GM23338 (cell line): ENCODE data around the gene RND3. TPM values are rescaled to one million over a fixed set of nuclear protein-coding genes. Genes with fewer than 3 reads are reported as not detected.

ENCODE experiments used
- ATAC-seq: fragments of 200-7000 bp; cut with Tn5 transposase; 3 replicates; pipeline ENCODE4 v1.9.1; 2020
- DNase-seq: peaks from one replicate; pipeline ENCODE4 v3.0.0-alpha.2; 2015; ENCODE audit warnings: low spot score
- H2AFZ ChIP-seq: fragments of 200-600 bp; sonication (generic); 2 replicates; pipeline ENCODE4 v1.8.0; 2016; ENCODE audit warnings: antibody characterized with exemption, mild to moderate bottlenecking, moderate library complexity
- H3F3A ChIP-seq: fragments of 200-600 bp; sonication (generic); replicated peaks from 2 replicates; pipeline ENCODE4 v1.8.0; 2017; ENCODE audit warnings: antibody characterized with exemption, mixed run types, low read depth
- H3K27ac ChIP-seq: fragments of 200-600 bp; sonication (generic); 2 replicates; pipeline ENCODE4 v1.6.1; 2016; ENCODE audit warnings: low read depth
- H3K27me3 ChIP-seq: fragments of 200-600 bp; sonication (generic); 2 replicates; pipeline ENCODE4 v1.8.0; 2016; ENCODE audit warnings: mild to moderate bottlenecking, mixed run types, moderate library complexity; ENCODE audit not compliant: insufficient read depth
- H3K36me3 ChIP-seq: fragments of 200-600 bp; sonication (generic); 2 replicates; pipeline ENCODE4 v1.8.0; 2016; ENCODE audit warnings: mild to moderate bottlenecking; ENCODE audit not compliant: insufficient read depth
- H3K4me1 ChIP-seq: fragments of 200-600 bp; sonication (generic); 2 replicates; pipeline ENCODE4 v1.8.0; 2016; ENCODE audit warnings: mild to moderate bottlenecking, moderate library complexity; ENCODE audit not compliant: insufficient read depth
- H3K4me2 ChIP-seq: fragments of 200-600 bp; sonication (generic); 2 replicates; pipeline ENCODE4 v1.7.1; 2017; ENCODE audit warnings: mixed run types
- H3K4me3 ChIP-seq: fragments of 200-600 bp; sonication (generic); 2 replicates; pipeline ENCODE4 v1.6.1; 2016; ENCODE audit warnings: mixed run types
- H3K79me2 ChIP-seq: fragments of 200-600 bp; sonication (generic); replicated peaks from 2 replicates; pipeline ENCODE4 v1.8.0; 2017; ENCODE audit warnings: mild to moderate bottlenecking; ENCODE audit not compliant: insufficient read depth
- H3K9me2 ChIP-seq: fragments of 200-600 bp; sonication (generic); 2 replicates; pipeline ENCODE4 v1.8.0; 2017; ENCODE audit not compliant: insufficient read depth
- H4K20me1 ChIP-seq: fragments of 200-600 bp; sonication (generic); replicated peaks from 2 replicates; pipeline ENCODE4 v1.8.0; 2017; ENCODE audit warnings: mild to moderate bottlenecking; ENCODE audit not compliant: insufficient read depth
- H3K27ac Mint-ChIP-seq: 2 replicates; pipeline ENCODE4 v1.8.0; 2020; ENCODE audit warnings: inconsistent platforms, mild to moderate bottlenecking, moderate library complexity, mixed read lengths
- H3K27me3 Mint-ChIP-seq: 3 replicates; pipeline ENCODE4 v1.8.0; 2022; ENCODE audit warnings: low read depth, mild to moderate bottlenecking, moderate library complexity, mixed read lengths, inconsistent platforms; ENCODE audit not compliant: insufficient read depth, poor library complexity
- H3K36me3 Mint-ChIP-seq: 3 replicates; pipeline ENCODE4 v1.8.0; 2021; ENCODE audit warnings: low read depth, mild to moderate bottlenecking, inconsistent platforms, moderate library complexity, mixed read lengths
- H3K4me1 Mint-ChIP-seq: 3 replicates; pipeline ENCODE4 v1.8.0; 2020; ENCODE audit warnings: mild to moderate bottlenecking, inconsistent platforms, mixed read lengths
- H3K4me3 Mint-ChIP-seq: 3 replicates; pipeline ENCODE4 v1.8.0; 2021; ENCODE audit warnings: moderate library complexity, mild to moderate bottlenecking, inconsistent platforms, mixed read lengths
- H3K9me3 Mint-ChIP-seq: 3 replicates; pipeline ENCODE4 v1.8.0; 2020; ENCODE audit warnings: moderate library complexity, mild to moderate bottlenecking, inconsistent platforms, mixed read lengths
- CREB1 ChIP-seq: fragments of 250-450 bp; sonication (Bioruptor Pico); IDR thresholded peaks from 2 replicates; pipeline ENCODE4 v1.5.0; 2020; ENCODE audit warnings: low read depth, mild to moderate bottlenecking, moderate library complexity
- CTCF ChIP-seq, 2 experiments: fragments of 200-600 bp in 1 of 2; sonication (generic) in 1 of 2; conservative IDR thresholded peaks; 2 replicates each; pipeline versions ENCODE4 v1.5.1 to v1.6.1; 2016 to 2017; ENCODE audit warnings: antibody characterized with exemption in 2 of 2, low read depth in 2 of 2, mild to moderate bottlenecking in 2 of 2, moderate library complexity in 1 of 2
- ETS1 ChIP-seq: IDR thresholded peaks from 2 replicates; pipeline ENCODE4 v1.6.1; 2016; ENCODE audit warnings: antibody characterized with exemption
- EZH2 ChIP-seq: fragments of 200-600 bp; sonication (generic); IDR thresholded peaks from one replicate; pipeline ENCODE4 v1.8.0; 2017; ENCODE audit warnings: antibody characterized with exemption, mild to moderate bottlenecking, low read depth; ENCODE audit not compliant: unreplicated experiment
- EZH2phosphoT487 ChIP-seq: fragments of 200-600 bp; sonication (generic); IDR thresholded peaks from one replicate; pipeline ENCODE4 v1.8.1; 2018; ENCODE audit warnings: antibody characterized with exemption; ENCODE audit not compliant: unreplicated experiment
- JUNB ChIP-seq: IDR thresholded peaks from one replicate; pipeline ENCODE4 v1.6.1; 2016; ENCODE audit warnings: antibody characterized with exemption; ENCODE audit not compliant: unreplicated experiment
- NANOG ChIP-seq: IDR thresholded peaks from 2 replicates; pipeline ENCODE4 v1.6.1; 2016; ENCODE audit warnings: antibody characterized with exemption, borderline replicate concordance
- POLR2AphosphoS5 ChIP-seq: IDR thresholded peaks from 2 replicates; pipeline ENCODE4 v1.6.1; 2016; ENCODE audit warnings: antibody characterized with exemption, low read depth
- REST ChIP-seq: IDR thresholded peaks from one replicate; pipeline ENCODE4 v1.6.1; 2018; ENCODE audit warnings: antibody characterized with exemption; ENCODE audit not compliant: unreplicated experiment
- STAT1 ChIP-seq: IDR thresholded peaks from one replicate; pipeline ENCODE4 v1.6.1; 2016; ENCODE audit warnings: antibody characterized with exemption; ENCODE audit not compliant: unreplicated experiment
- ZNF114 ChIP-seq: fragments of 250-450 bp; sonication (Bioruptor Pico); IDR thresholded peaks from 2 replicates; pipeline ENCODE4 v1.5.0; 2020; ENCODE audit warnings: mild to moderate bottlenecking, moderate library complexity
- ZNF331 ChIP-seq: fragments of 250-450 bp; sonication (Bioruptor Pico); IDR thresholded peaks from 2 replicates; pipeline ENCODE4 v1.5.0; 2020; ENCODE audit warnings: low read depth, mild to moderate bottlenecking, moderate library complexity
- ZNF462 ChIP-seq: fragments of 250-450 bp; sonication (Bioruptor Pico); IDR thresholded peaks from 2 replicates; pipeline ENCODE4 v1.5.0; 2020; ENCODE audit warnings: mild to moderate bottlenecking, moderate library complexity
- polyA plus RNA-seq: library from polyadenylated mRNA; unstranded; fragments of >200 nt; fragmentation: Nextera tagmentation; extraction: Ambion mirVana; gene quantifications from 2 replicates; pipeline ENCODE4 v1.2.1, GENCODE V29; 2016
- total RNA-seq: library from RNA; depleted of rRNA; stranded (reverse); fragments of >200 nt; shearing (Covaris generic); gene quantifications from 2 replicates; pipeline ENCODE4 v1.2.3, GENCODE V29; 2014

Gene RND3
- total and polyA plus RNA-seq, 2 experiments from 2014 or later, result 48.2 to 55.3 TPM

- H3K9me2 ChIP-seq, result no peaks in the 10 kb centered on the region
- H3K36me3 Mint-ChIP-seq, result peaks cover 75% of the 10 kb centered on the region
- H4K20me1 ChIP-seq, result peaks cover 93% of the 10 kb centered on the region
- TF ChIP-seq EZH2, result no peak
- no peak for TF ChIP-seq NANOG
- TF ChIP-seq CREB1 (CRISPR knock-in tag), result no peak
- no peak for TF ChIP-seq CTCF (conservative IDR thresholded peaks at IDR 0.05; ENCODE audit: low read depth in 2 of 2)
- TF ChIP-seq REST, result no peak
- TF ChIP-seq STAT1, result no peak
- no peak for TF ChIP-seq EZH2phosphoT487
- no peak for TF ChIP-seq ZNF462 (CRISPR knock-in tag)
- no peak for TF ChIP-seq POLR2AphosphoS5
- no peak for TF ChIP-seq ZNF331
- TF ChIP-seq ETS1, result no peak
- no peak for TF ChIP-seq JUNB
- TF ChIP-seq ZNF114, result no peak
- ATAC-seq (no peak), DNase-seq (no peak)
- H3K27ac Mint-ChIP-seq, result no peak overlapping the region
- H3K4me3 ChIP-seq, result 0 out of 2 replicates have a peak overlapping the region, but pooled peaks have one; percentile 25
- no peaks in the 10 kb centered on the region for H3K9me3 Mint-ChIP-seq
- no peaks in the 10 kb centered on the region for H3F3A ChIP-seq
- H2AFZ ChIP-seq, result no peak overlapping the region
- H3K4me3 Mint-ChIP-seq, result 0 out of 3 replicates have a peak overlapping the region, but pooled peaks have one; percentile 6
- peaks cover 100% of the 10 kb centered on the region for H3K79me2 ChIP-seq
- H3K27me3 Mint-ChIP-seq, result peaks cover 6% of the 10 kb centered on the region
- no peak overlapping the region for H3K27ac ChIP-seq
- peaks cover 79% of the 10 kb centered on the region for H3K4me1 ChIP-seq
- H3K4me1 Mint-ChIP-seq, result peaks cover 83% of the 10 kb centered on the region
- peaks cover 34% of the 10 kb centered on the region for H3K36me3 ChIP-seq
- H3K4me2 ChIP-seq, result peak overlapping the region; percentile 48
- H3K27me3 ChIP-seq, result no peaks in the 10 kb centered on the region
Measured at GRCh38 chr2:150480241-150480640, 7.2 kb downstream of the RND3 start.
